Measurements from ENCODE around the gene SULT1E1.

- no peak for TF ChIP-seq CTCF (IDR thresholded peaks at IDR 0.05)
- TF ChIP-seq POLR2A (IDR thresholded peaks at IDR 0.05), result no peak
- TF ChIP-seq POLR2AphosphoS5 (IDR thresholded peaks at IDR 0.05), result no peak
Measured at GRCh38 chr4:69848028-69848427, 11.9 kb downstream of the SULT1E1 start.
